GM18498 (cell line): ENCODE results near the gene TUBA1B.

ENCODE experiments used
- ATAC-seq: cut with Tn5 transposase; IDR thresholded peaks from one replicate; pipeline ENCODE4 v1.9.1; 2021; ENCODE audit warnings: mild to moderate bottlenecking, moderate library complexity; ENCODE audit not compliant: unreplicated experiment

The TUBA1B gene

DNA sequence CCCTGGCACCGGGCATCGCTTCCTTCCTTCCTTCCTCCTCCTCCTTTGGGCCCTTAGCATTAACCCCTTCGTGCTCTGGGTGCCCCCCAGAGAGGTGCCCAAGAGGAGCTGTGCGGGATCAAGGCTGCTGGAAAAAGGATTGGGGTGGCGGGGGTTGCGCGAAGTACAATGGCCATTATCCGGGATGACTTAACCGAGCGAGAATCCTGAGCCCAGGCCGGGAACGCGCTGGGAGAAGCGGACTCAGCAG is 39.4 kb downstream of the TUBA1B start:
- ATAC-seq = no peak

DNA sequence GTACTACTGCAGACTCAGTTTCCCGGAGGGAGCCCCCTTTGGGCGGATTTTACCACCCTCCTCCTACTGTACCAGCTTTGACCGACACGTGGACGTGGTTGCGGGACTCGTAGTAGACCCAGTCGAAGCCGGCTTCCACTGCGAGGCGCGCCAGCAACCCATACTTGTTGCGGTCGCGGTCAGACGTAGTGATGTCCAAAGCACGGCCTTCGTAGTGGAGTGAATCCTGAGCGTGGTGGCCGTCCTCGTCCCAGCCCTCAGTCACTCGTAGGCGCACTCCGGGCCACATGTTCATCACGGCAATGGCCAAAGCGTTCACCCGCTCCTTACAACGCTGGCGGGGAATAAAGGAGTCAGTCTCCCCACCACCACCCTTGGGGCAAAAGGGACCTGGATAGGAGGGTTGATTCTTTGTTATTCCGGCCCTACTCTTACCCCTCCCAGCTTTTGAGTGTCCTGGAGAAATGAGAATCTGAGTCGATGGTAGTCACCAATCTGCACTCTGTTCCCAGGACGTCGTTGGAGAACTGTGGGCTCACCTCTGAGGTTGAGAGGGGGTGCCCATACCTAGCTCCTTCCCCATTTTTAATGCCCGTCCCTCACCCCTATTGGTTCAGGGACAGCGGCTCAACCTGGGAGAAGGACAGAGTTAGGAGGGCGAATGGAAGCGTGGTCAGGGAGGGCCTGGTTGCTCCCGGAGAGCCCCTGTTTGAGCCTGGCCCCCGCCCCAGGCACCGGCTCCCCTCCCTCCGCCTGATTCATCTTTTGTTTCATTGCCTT is 39.9 kb downstream of the TUBA1B start:
- ATAC-seq = no peak

DNA sequence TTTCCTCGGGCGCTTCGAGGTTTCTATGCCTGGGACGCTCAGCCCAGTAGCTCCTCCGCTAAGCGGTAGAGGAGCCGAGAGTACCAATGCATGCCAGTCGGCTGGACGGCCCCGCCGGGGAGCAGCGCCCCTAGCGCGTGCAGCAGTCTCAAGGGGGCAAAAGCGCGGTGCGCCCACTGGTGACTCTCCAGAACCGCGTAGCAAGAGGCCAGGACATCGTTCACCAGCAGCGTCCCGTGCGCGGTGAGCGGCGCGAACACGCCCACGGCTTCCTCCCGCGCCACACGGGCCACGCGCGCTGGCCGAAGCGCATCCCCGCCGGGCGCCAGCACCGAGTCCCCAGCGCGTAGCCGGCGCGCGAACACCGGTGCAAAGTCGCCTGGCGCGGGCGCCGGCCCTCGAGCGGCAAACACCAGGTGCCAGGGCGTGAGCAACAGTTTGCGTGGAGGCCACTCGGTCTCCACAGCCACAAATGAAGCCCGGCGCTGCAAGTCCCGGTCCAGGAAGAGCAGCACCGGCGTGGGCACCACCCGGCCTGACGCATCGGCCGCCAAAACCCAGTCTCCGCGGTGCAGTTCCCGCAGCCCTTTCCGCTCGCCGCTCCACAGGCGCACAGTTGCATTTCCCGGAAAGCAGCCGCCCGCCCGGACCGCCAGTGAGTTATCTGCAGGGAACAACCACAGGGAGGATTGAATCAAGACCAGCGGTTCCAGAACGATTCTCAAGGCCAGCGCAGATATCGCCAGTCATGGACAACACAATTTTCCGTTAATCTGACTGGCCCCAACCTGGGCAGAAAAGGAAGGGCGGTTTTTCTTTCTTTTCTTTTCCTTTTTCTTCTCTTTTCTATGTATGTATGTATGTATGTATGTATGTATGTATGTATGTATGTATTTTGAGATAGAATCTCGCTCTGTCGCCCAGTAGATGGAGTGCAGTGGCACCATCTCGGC is 41.1 kb downstream of the TUBA1B start:
- no peak for ATAC-seq

DNA sequence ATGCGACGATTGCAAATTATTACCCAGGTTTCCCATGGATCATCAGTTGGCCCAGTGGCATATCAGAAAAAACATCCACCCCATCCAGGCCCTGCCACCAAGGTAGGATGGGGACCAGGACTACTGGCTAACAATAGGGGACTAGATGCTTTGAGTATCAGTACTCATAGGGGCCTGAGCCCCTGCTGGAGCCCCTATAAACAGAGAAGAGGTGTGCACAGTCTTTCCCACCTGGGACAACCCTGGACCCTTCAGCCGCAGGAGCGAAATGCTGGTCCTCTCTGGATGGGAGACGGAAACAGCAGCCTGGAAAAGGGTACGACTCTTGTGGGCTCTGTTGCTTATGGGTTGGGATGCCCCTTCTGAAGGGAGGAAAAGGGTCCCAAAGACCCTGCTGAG is 42.3 kb downstream of the TUBA1B start:
- no peak for ATAC-seq

DNA sequence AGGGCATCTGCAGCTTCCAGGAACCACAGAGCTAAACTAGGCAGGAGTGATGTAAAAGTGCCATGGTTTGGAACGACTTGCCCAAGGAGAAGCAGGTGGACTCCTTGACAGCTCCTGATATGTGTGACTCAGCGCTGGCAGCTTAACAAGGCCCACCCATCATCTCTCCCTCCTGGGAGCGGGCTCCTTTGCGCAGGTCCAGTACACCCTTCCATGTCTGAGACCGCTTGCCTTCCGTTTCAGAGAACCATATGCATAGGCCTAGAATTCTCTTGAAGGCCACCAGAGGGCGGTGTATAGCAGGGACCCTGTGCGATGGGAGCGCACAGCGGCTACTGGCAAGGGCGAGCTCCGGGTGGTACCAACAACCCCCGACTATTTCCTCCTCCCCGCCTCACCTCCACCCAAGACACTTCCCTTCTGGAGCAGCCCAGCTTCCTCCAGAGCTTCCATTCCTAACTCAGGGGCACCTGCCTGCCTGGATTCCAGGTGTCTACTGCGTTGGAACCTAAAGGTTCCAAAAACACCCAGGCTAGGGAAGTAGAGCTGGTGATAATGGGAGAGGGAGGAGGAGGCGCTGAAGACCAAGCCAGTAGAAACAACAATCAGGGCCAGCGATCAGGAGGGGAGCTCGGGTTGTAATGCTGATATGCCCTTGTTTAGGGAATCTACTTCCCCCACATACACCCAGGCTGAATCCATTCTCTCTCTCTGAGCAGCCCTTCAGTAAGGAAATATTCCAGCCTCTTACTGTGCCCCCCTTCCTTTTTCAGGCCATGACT is 42.9 kb downstream of the TUBA1B start:
- ATAC-seq = peak; percentile 79

DNA sequence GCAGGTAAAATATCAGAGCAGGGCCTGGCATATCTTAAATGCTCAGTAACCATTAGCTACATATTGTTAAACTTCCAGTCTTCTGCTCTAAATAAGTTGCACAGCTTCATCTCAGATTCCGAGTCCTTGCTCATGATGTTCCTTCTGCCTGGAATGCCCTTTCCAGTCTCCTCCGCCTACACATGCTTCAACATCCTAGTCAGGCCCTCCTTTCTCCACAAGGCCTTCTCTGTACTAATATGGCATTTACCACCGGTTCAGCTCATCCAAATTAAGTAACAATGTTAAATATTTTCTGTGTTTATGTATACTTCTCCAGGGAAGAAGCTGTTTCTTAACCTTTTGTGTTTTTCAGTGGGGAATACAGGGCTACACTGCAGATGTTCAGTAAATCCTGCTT is 45.1 kb downstream of the TUBA1B start:
- no peak for ATAC-seq

DNA sequence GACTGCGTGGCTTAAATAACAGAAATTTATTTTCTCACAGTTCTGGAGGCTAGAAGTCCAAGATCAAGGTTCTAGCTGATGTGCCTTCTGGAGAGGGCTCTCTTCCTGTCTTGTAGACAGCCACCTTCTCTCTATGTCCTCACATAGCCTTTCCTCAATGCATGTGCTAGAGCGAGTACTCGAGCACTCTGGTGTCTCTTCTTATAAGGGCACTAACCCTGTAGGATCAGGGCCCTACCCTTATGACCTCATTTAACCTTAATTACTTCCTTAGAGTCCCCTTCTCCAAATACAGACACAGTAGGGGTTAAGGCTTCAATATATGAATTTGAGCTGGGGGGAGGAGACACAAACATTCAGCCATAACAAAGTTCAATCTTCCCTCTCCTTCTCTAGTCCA is 46.8 kb downstream of the TUBA1B start:
- no peak for ATAC-seq

DNA sequence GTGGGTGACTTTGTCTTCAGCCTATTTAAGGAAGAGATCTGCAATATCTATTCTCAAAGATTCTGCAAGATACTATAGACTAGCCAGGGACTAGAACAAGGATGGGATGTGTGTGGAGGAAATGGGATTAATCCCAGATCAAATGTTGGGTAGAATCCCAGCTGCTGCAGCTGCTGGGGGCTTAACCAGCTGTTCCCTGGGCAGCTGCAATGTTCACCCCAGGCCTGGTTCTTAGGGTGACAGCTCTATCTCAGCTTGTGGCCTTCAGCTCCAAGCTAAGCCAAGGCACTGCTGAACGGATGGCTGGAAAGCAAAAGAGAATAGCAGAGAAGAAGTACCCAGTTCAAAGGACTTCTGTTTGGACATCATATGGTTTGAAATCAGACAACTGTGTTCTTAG is 51.4 kb downstream of the TUBA1B start:
- no peak for ATAC-seq
